Tibial nerve (tissue), 4 donors: ENCODE results near the gene MCC.

Experiments
- CTCF ChIP-seq, 5 experiments: fragments of 200-600 bp in 3 of 5; fragments of 450-650 bp in 2 of 5; sonication (generic) in 3 of 5; IDR thresholded peaks; one replicate each; pipeline ENCODE4 v1.5.1; 2016 to 2019; ENCODE audit warnings: antibody characterized with exemption in 5 of 5, mild to moderate bottlenecking in 3 of 5, moderate library complexity in 2 of 5
- EP300 ChIP-seq, 2 donors: sonication (generic); formaldehyde crosslinking; IDR thresholded peaks; one replicate each; pipeline ENCODE4 v1.6.1; 2017; ENCODE audit warnings: antibody characterized with exemption in 2 of 2, mild to moderate bottlenecking in 1 of 2
- POLR2A ChIP-seq, 2 donors: fragments of 450-650 bp; IDR thresholded peaks; one replicate each; pipeline ENCODE4 v1.6.1; 2017; ENCODE audit warnings: antibody characterized with exemption in 2 of 2, mild to moderate bottlenecking in 2 of 2, moderate library complexity in 2 of 2

- TF ChIP-seq CTCF (IDR thresholded peaks at IDR 0.05) (no peak), POLR2A (IDR thresholded peaks at IDR 0.05) (no peak), EP300 (IDR thresholded peaks at IDR 0.05) (no peak)
Measured at GRCh38 chr5:113317636-113318035, 170.6 kb downstream of the MCC start.
